Endodermal cell (in vitro differentiated cells): Measurements from ENCODE around the gene NDFIP1. TPM values are rescaled to one million over a fixed set of nuclear protein-coding genes. Genes with fewer than 3 reads are reported as not detected.
A peak's percentile ranks its signal among the peaks of the same experiment; 100 is the strongest.

Experiments used
- DNase-seq: peaks from one replicate; pipeline ENCODE4 v3.0.0-alpha.2; 2017
- H3K27ac ChIP-seq: 2 replicates; pipeline ENCODE4 v1.5.1; 2013; ENCODE audit warnings: mild to moderate bottlenecking, low read depth, low read length, moderate library complexity
- H3K27me3 ChIP-seq: 2 replicates; pipeline ENCODE4 v1.6.1; 2013; ENCODE audit warnings: mild to moderate bottlenecking, low read length, moderate library complexity; ENCODE audit not compliant: insufficient read depth, control insufficient read depth, poor library complexity, severe bottlenecking
- H3K36me3 ChIP-seq: 2 replicates; pipeline ENCODE4 v1.7.0; 2013; ENCODE audit warnings: mild to moderate bottlenecking, low read length, moderate library complexity; ENCODE audit not compliant: control insufficient read depth, insufficient read depth
- H3K4me1 ChIP-seq: one replicate; pipeline ENCODE4 v1.7.0; 2013; ENCODE audit warnings: low read length; ENCODE audit not compliant: control insufficient read depth, insufficient read depth
- H3K4me3 ChIP-seq: 2 replicates; pipeline ENCODE4 v1.5.1; 2013; ENCODE audit warnings: mild to moderate bottlenecking, low read length, moderate library complexity
- H3K9ac ChIP-seq: 2 replicates; pipeline ENCODE4 v1.6.1; 2013; ENCODE audit warnings: mild to moderate bottlenecking, low read length, moderate library complexity; ENCODE audit not compliant: poor library complexity, severe bottlenecking; ENCODE audit errors: extremely low read depth
- H3K9me3 ChIP-seq: 2 replicates; pipeline ENCODE4 v1.6.1; 2013; ENCODE audit warnings: mild to moderate bottlenecking, low read length, moderate library complexity; ENCODE audit not compliant: control insufficient read depth
- H3K27ac Mint-ChIP-seq: 2 replicates; pipeline ENCODE4 v1.8.0; 2020; ENCODE audit warnings: mixed read lengths
- H3K27me3 Mint-ChIP-seq: 2 replicates; pipeline ENCODE4 v1.8.0; 2021; ENCODE audit warnings: mild to moderate bottlenecking, mixed read lengths; ENCODE audit not compliant: insufficient read depth
- H3K36me3 Mint-ChIP-seq: 2 replicates; pipeline ENCODE4 v1.8.0; 2020; ENCODE audit warnings: low read depth, mixed read lengths
- H3K4me1 Mint-ChIP-seq: 2 replicates; pipeline ENCODE4 v1.8.0; 2020; ENCODE audit warnings: mixed read lengths
- H3K4me3 Mint-ChIP-seq: 2 replicates; pipeline ENCODE4 v1.8.0; 2020; ENCODE audit warnings: mild to moderate bottlenecking, moderate library complexity, mixed read lengths
- H3K9me3 Mint-ChIP-seq: 2 replicates; pipeline ENCODE4 v1.8.0; 2020; ENCODE audit warnings: mild to moderate bottlenecking, mixed read lengths
- CTCF ChIP-seq: fragments of 200-600 bp; sonication (generic); conservative IDR thresholded peaks from 2 replicates; pipeline ENCODE4 v1.5.0; 2021; ENCODE audit warnings: antibody characterized with exemption, mild to moderate bottlenecking
- WGBS, 2 experiments: methylation state at CpG; one replicate each; pipeline versions ENCODE4 v1.1.5 to v1.1.7; 2013; ENCODE audit warnings: missing lambda C conversion rate in 2 of 2, mixed read lengths in 1 of 2; ENCODE audit not compliant: insufficient coverage in 1 of 2, insufficient read length in 1 of 2; 5-methylcytosine and 5-hydroxymethylcytosine counted together
- total RNA-seq, 2 donors: library from RNA; stranded (reverse); fragmentation: NEBNext Ultra II Directional in 1 of 2; extraction: Animal tissue kit (Norgen Biotek cat#: 25700) in 1 of 2; gene quantifications; 2 replicates in 1 of 2; 3 replicates in 1 of 2; pipeline ENCODE4 v1.2.1, GENCODE V29; 2021

NDFIP1 gene
- total RNA-seq, 2 donors from 2014 or later, result 46.2 to 49.0 TPM

DNA sequence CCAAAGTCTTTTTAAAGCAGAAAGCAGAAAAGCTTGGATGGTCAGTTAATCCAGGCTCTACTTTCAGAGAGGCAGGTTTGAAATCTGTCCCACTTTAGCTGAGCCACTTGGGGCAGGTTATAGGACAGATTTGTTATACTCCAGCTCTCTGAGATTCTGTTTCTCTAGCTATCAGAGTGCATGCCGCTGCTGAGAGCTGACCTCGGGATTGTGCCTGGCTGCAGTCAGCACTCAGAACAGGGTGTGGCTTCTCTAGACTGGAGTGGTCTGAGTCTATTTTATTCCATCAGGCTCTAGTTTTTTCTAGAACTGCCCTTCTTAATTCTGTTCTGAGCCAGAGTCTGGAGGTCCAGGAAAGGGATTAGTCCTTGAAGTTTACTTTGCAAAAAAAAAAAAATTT is 67.7 kb downstream of the NDFIP1 start:
- H3K36me3 ChIP-seq, result no peaks in the 10 kb centered on the region
- H3K9me3 ChIP-seq, result peaks cover 4% of the 10 kb centered on the region
- peaks cover 5% of the 10 kb centered on the region for H3K27me3 ChIP-seq
- H3K4me3 ChIP-seq, result no peak overlapping the region
- Mint-ChIP-seq H3K9me3 (peaks cover 4% of the 10 kb centered on the region), H3K4me3 (no peak overlapping the region), H3K27me3 (no peaks in the 10 kb centered on the region), H3K4me1 (peaks cover 35% of the 10 kb centered on the region), H3K36me3 (no peaks in the 10 kb centered on the region), H3K27ac (peak overlapping the region; percentile 90)
- 84 to 85% methylated on average over 2 of the region's 2 CpGs for WGBS, 2 experiments
- H3K9ac ChIP-seq, result no peak overlapping the region
- H3K4me1 ChIP-seq, result peaks cover 20% of the 10 kb centered on the region
- no peak for TF ChIP-seq CTCF
- H3K27ac ChIP-seq, result no peak overlapping the region
- DNase-seq, result no peak

DNA sequence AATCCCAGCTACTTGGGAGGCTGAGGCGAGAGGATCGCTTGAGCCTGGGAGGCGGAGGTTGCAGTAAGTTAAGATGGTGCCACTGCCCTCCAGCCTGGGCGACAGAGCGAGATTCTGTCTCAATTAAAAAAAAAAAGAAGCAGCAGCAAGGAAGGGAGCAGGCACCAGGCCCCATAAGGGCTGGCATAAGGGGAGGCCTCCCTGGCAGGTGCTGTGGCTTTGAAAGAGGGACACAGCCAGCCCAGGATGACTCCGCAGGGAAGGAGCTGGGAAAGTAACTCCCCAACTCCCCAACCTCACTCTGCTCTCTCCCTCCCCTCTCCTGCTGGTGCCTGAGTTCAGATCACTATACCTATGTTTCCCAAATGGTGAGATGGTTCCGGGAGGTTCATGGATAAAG is 70.1 kb downstream of the NDFIP1 start:
- WGBS, 2 experiments, result 95 to 96% methylated on average over 6 to 7 of the region's 7 CpGs
- no peak overlapping the region for H3K27ac Mint-ChIP-seq
- no peaks in the 10 kb centered on the region for H3K36me3 Mint-ChIP-seq
- Histone ChIP-seq H3K27ac (no peak overlapping the region), H3K9ac (no peak overlapping the region), H3K9me3 (peaks cover 3% of the 10 kb centered on the region), H3K36me3 (no peaks in the 10 kb centered on the region), H3K4me3 (no peak overlapping the region), H3K4me1 (peaks cover 21% of the 10 kb centered on the region), H3K27me3 (peaks cover 5% of the 10 kb centered on the region)
- H3K4me3 Mint-ChIP-seq, result no peak overlapping the region
- no peak for TF ChIP-seq CTCF
- no peaks in the 10 kb centered on the region for H3K27me3 Mint-ChIP-seq
- H3K4me1 Mint-ChIP-seq, result peaks cover 37% of the 10 kb centered on the region
- peaks cover 2% of the 10 kb centered on the region for H3K9me3 Mint-ChIP-seq
- DNase-seq, result no peak

GRCh38 chr5:142179776-142180387 is 71.3 kb downstream of the NDFIP1 start:
- H3K4me1 ChIP-seq, result peaks cover 19% of the 10 kb centered on the region
- H3K9ac ChIP-seq, result no peak overlapping the region
- H3K9me3 Mint-ChIP-seq, result no peaks in the 10 kb centered on the region
- no peaks in the 10 kb centered on the region for H3K36me3 ChIP-seq
- no peak for TF ChIP-seq CTCF
- peaks cover 36% of the 10 kb centered on the region for H3K4me1 Mint-ChIP-seq
- H3K27ac Mint-ChIP-seq, result no peak overlapping the region
- no peak overlapping the region for H3K27ac ChIP-seq
- H3K4me3 Mint-ChIP-seq, result no peak overlapping the region
- 92 to 100% methylated on average over 2 to 6 of the region's 6 CpGs for WGBS, 2 experiments
- no peak overlapping the region for H3K4me3 ChIP-seq
- H3K36me3 Mint-ChIP-seq, result no peaks in the 10 kb centered on the region
- no peaks in the 10 kb centered on the region for H3K27me3 Mint-ChIP-seq
- peaks cover 5% of the 10 kb centered on the region for H3K27me3 ChIP-seq
- no peaks in the 10 kb centered on the region for H3K9me3 ChIP-seq
- no peak for DNase-seq
